Measurements from ENCODE around the gene PCK2. TPM values are rescaled to one million over a fixed set of nuclear protein-coding genes. Genes with fewer than 3 reads are reported as not detected.

Gene PCK2
- total and polyA plus RNA-seq, 4 donors, result 39.8 to 250 (median 221) TPM

GRCh38 chr14:24098229-24098926, 4.3 kb downstream of the PCK2 start:
- Histone ChIP-seq H3K36me3 (ENCODE audit: control insufficient read depth in 4 of 4, insufficient read depth in 3 of 4, low read depth in 1 of 4, low read length in 3 of 4) (peaks cover 13 to 30% (median 22%) of the 10 kb centered on the region in 4 donors), H3K27ac (ENCODE audit: low read depth in 1 of 2, low read length in 2 of 2) (no peak overlapping the region), H3K4me1 (ENCODE audit: control insufficient read depth in 4 of 4, insufficient read depth in 4 of 4, low read length in 3 of 4) (peaks cover 9 to 78% (median 55%) of the 10 kb centered on the region in 4 donors), H3K9me3 (ENCODE audit: control insufficient read depth in 4 of 4, low read length in 3 of 4) (no peaks in the 10 kb centered on the region), H3K4me3 (ENCODE audit: low read depth in 1 of 3, low read length in 3 of 3) (no peak overlapping the region), H3K9ac (ENCODE audit: low read depth in 1 of 2, low read length in 2 of 2) (no peak overlapping the region), H3K27me3 (ENCODE audit: control insufficient read depth in 4 of 4, insufficient read depth in 4 of 4, low read length in 3 of 4) (no peaks in the 10 kb centered on the region)
- TF ChIP-seq CTCF (IDR thresholded peaks at IDR 0.05; ENCODE audit: low read depth, low read length, missing input control) (no peak), MAX (IDR thresholded peaks at IDR 0.05) (no peak), TAF1 (conservative IDR thresholded peaks at IDR 0.05) (no peak), ATF3 (IDR thresholded peaks at IDR 0.05) (no peak), EGR1 (IDR thresholded peaks at IDR 0.05; ENCODE audit: low read depth in 2 of 2) (no peak), FOXA2 (IDR thresholded peaks at IDR 0.05) (no peak), YY1 (IDR thresholded peaks at IDR 0.05) (no peak), ZBTB33 (IDR thresholded peaks at IDR 0.05) (no peak), RAD21 (IDR thresholded peaks at IDR 0.05) (no peak), NR2F2 (IDR thresholded peaks at IDR 0.05) (no peak), HNF4G (IDR thresholded peaks at IDR 0.05) (no peak), SP1 (IDR thresholded peaks at IDR 0.05) (no peak), REST (IDR thresholded peaks at IDR 0.05) (no peak), JUND (IDR thresholded peaks at IDR 0.05) (no peak), RXRA (IDR thresholded peaks at IDR 0.05) (no peak), HNF4A (conservative IDR thresholded peaks at IDR 0.05) (no peak), FOXA1 (IDR thresholded peaks at IDR 0.05) (no peak), GABPA (IDR thresholded peaks at IDR 0.05 in 1 of 2, conservative IDR thresholded peaks at IDR 0.05 in 1 of 2) (no peak)
- DNase-seq (ENCODE audit: low spot score), result no peak
- WGBS, result 95% methylated on average over 16 of the region's 16 CpGs

Data from liver (tissue), 9 donors.